GM12891 (cell line): Measurements from ENCODE around the gene PXMP4.

Source experiments
- DNase-seq: peaks from one replicate; pipeline ENCODE4 v3.0.0; 2011; ENCODE audit warnings: low spot score; ENCODE audit not compliant: insufficient read length
- FAIRE-seq: peaks from 2 replicates; lab custom pipeline; 2011; peaks lifted over from hg19 to GRCh38; lab: Jason Lieb, UNC
- PAX5 ChIP-seq: IDR thresholded peaks from 2 replicates; pipeline ENCODE4 v1.6.1; 2011; ENCODE audit warnings: low read length, moderate library complexity, mild to moderate bottlenecking; ENCODE audit not compliant: insufficient read depth, severe bottlenecking
- POLR2A ChIP-seq: IDR thresholded peaks from 2 replicates; pipeline ENCODE4 v1.6.1; 2011; ENCODE audit warnings: low read depth, low read length, control low read depth
- POLR2AphosphoS5 ChIP-seq: IDR thresholded peaks from 2 replicates; pipeline ENCODE4 v1.6.1; 2011; ENCODE audit warnings: low read depth, low read length, control low read depth
- POU2F2 ChIP-seq: IDR thresholded peaks from 2 replicates; pipeline ENCODE4 v1.6.1; 2011; ENCODE audit warnings: low read depth, mild to moderate bottlenecking, control low read depth, low read length, moderate library complexity
- SPI1 ChIP-seq: IDR thresholded peaks from 2 replicates; pipeline ENCODE4 v1.6.1; 2011; ENCODE audit warnings: low read depth, low read length, control low read depth
- TAF1 ChIP-seq: IDR thresholded peaks from 2 replicates; pipeline ENCODE4 v1.6.1; 2011; ENCODE audit warnings: low read depth, low read length, control low read depth

Gene PXMP4

DNA sequence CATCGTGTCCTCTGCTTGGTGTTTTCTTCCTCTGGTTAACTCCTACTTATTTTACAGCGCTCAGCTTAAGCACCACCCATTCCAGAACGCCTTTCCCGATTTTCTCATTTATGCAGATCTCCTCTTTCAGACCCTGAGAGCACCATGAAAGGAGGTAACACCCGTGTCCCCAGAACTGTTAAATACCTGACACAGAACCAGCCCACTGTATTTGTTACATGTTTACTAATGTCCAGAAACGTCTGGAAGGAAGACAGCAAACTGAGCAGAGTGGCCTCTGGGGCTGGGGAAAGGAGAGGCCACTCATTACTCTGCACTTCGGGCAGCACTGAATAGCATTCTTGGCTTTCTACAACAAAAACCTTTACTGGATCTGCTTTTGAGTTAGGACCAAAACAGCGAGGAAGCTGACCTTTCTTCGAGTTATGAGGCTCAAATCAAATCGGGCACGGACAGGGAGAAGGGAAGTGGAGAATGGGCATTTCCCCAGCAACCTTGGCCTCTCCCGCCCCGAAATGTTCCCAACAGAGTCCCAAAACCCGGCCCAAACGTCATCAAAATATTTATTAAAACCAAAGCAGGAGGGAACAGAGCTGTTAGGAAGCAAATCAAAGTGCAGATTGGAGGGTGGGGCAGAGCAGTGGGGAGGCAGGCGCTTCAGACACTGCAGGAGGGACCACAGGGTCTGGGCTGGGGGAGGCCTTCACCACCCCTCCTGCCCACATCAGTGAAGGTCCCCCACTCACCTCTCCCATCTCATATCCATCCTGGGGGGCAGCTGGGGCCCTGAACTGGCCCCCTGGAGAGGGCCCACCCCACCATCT, 44.8 kb downstream of the PXMP4 start:
- DNase-seq: no peak
- FAIRE-seq: no peak
- no peak for TF ChIP-seq SPI1

DNA sequence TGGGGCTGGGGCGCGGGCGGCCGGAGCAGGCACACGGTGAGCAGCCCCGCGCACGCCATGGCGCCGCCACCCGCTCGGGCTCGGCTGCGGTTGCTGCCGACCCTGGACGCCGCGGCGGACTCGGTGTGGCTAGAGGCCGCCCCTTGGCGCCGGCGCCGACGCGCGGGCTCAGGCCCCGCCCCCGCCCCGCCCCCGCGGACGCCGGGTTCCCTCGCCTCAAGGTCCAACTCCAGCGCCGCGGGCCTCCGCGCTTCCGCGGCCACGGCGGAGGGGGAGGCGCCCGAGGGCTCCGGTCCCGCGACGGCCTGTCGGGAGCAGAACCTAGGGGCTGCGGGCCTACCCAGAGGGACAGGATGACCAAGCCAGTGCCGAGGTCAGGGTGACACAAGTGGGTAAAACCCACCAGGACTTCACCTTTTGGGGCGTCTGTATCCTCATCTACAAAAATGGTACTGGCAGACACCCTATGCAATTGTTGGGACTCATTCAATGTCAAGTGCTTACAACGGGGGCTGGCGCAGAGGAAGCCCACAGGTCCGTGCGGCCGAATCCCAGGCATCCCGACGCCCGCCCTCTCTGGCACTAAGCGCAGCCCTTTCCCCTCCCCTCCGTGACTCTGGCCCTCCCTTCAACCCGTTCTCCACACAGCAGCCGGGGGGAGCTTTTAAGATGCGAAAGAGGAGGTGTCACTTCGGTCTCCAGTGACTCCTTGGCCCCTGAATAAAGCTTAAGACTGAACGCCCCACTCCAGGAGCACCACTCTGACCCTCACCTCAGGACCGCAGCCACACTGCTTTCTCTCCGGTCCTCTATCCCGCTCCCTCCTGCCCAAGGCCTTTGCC, 45.6 kb downstream of the PXMP4 start, which contains the start of gene NECAB3:
TSS of gene NECAB3 (minus strand) at position 135 of the 842 bp plus-strand sequence. CDS start at position 59, 76 bp downstream.
- TF ChIP-seq TAF1: no peak
- no peak for TF ChIP-seq POU2F2
- peak; percentile 61; the same call in 1 of the 2 replicates for TF ChIP-seq POLR2A
- no peak for TF ChIP-seq SPI1
- TF ChIP-seq PAX5: no peak
- peak; percentile 75 for TF ChIP-seq POLR2AphosphoS5
- DNase-seq (peak; percentile 92), FAIRE-seq (peak; percentile 54)

DNA sequence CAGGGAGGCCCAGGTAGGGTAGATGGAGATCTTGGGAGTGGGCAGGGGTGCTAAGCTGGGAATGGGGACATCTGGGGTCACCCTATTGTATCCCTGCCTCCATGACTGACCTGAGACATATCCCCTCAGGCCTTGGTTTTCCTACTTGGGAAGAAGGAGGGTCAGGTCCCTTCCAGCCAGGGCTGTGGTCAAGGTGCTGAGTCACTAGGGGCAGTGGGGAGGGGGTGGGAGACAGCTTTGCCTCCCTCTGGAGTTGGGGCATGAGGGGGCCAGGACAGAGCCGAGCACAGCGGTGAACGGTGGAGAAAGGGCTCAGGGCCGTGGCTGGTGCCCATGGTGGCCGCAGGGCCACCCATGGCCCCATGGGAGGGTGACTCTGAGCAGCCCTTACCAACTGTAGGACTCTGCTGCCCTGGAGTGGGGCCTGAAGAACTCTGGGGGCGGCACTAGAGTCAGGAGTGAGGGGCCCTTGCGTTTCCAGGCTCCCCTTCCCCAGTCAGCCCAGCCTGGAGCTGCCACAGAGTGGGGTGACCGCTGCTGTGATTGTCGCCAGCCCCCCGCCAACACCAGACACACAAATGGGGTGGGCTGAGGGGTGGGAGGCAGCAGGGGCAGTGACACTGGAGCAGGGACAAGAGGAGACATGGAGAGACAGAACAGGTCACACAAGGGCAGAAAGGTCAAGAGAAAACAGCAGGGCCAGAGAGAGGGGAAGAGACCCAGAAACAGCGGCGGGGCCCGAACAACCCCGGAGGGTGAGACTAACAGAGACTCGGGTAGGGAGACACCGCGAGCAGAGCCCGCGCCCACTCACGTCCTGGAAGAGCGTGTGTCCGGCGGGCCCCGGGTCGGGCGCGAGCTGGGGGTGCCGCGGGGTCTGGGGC, 46.5 kb downstream of the PXMP4 start:
- TF ChIP-seq PAX5 (no peak), TAF1 (no peak), POLR2AphosphoS5 (no peak)
- DNase-seq: peak; percentile 71
- no peak for FAIRE-seq

DNA sequence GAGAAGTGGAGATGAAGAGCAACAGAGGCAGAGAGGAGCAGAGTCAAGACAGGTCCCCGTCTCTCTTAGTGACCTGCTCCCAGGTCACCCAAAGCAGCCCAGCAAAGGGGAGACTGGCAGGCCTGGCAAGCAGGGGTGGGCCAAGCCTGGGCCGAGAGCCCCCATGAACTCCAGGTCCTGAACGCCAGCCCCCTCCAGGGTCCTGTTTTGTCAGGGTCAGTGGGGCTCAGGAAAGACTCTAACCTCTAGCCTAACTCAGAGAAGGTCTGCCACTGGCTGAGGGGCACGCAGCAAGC, 47.0 kb downstream of the PXMP4 start:
- TF ChIP-seq POLR2AphosphoS5 (no peak), SPI1 (no peak), POU2F2 (no peak), PAX5 (no peak), TAF1 (no peak), POLR2A (no peak)
- FAIRE-seq: no peak
- DNase-seq: no peak

DNA sequence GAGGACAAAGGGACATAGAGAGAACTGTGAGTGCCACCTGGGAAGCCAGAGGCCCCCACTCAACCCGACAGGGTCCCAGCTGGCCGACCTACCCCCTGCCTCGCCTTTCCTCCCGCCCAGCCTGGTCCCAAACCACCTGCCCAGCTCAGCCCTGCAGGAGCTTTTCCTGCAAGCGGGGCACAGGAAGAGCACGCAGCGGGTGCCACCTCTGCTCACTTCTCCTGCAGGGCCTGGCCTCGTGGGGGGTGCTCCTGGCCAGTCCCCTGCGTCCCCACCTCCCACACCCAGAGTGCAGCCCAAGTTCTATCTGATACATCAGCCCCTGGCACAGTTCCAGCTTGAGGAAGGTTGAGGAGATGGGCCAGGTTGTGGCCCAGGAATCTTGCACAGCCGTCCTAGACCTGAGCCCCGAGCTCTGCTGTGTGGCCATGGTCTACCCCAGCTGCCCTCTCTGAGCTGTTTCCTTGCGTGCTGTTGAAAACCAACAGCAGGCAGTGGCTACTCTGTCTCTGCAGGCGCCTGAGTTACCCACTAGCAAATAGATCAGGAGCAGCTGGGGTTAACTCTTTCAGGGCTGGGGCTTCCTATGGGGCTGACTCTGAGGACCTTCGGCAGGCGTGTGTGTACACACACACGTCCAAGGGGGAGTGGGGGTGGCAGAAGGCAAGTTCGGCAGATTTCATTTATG, 47.5 kb downstream of the PXMP4 start:
- FAIRE-seq (no peak), DNase-seq (no peak)
- TF ChIP-seq POLR2A: no peak
- no peak for TF ChIP-seq POLR2AphosphoS5
- no peak for TF ChIP-seq SPI1
- no peak for TF ChIP-seq PAX5
- no peak for TF ChIP-seq TAF1
- no peak for TF ChIP-seq POU2F2

DNA sequence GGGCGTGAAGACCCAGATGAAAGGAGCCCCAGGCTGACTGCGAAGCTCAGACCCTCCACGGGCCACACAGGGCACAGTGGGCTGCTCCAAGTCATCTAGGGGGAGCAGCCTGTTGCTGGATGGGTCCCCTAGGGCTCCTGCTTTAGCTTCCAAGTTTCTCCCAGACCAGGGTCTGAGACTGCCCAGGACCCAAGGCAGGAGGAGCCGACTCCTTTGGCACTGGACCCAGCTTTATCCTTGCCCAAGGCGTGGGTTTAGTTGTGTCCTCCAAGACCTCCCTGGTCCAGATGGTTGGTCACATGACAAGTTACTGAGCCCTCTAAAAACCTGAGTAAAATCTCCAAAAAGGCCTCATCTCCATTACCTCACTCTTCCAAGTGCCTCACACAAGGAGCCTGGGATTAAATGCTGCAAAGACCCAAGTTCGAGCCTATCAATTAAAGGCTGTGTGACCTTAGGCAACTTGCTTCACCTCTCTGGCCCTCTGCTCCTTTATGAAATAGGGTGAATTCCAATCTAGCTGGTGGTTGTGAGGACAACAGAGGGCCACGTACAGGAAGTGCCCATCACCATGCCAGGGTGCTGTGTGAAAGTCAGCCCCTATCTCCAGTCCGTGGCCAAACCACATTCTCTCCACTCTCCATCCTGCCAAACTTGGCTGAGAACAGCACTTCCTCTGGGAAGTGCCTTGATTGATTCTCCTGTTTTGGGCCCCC, 48.4 kb downstream of the PXMP4 start:
- no peak for DNase-seq
- no peak for FAIRE-seq
- TF ChIP-seq SPI1: no peak
- no peak for TF ChIP-seq POLR2AphosphoS5
- no peak for TF ChIP-seq PAX5
- no peak for TF ChIP-seq POU2F2
- no peak for TF ChIP-seq TAF1
- TF ChIP-seq POLR2A: no peak

DNA sequence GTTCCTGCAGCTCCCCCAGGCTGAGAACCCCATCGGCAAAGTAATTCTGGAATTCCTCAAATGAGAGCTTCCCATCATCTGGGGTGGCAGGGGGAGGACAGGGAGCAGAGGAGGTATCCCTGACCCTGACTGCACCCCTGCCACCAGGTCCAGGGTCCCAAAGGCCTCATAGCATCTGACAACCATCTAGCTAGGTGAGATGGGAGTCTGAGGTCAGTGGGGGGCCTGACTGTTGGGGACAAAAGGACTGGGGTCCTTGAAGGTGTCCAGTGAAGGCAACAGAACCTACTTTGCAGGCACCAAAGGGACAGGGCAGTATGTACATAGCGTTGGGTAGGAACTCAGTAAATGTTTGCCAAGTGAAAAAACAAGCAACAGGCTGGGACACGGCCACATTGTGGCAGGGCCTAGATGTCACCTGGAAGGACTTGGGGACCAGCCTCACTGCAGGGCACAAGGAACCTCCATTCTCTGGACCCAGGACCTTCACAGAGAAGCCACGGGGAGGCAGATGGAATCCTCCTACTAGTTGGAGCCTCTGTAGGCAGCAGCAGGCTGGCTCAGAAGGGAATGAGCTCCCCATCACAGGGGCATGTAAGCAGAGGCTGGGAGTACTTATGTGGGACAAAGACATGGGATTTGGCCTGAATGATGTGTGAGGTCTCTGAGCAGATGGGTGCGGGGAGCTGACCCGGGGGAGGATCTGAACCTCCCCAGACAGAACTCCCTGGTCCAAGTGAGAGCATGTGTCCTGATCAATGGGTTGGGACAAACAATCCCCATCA, 49.2 kb downstream of the PXMP4 start:
- TF ChIP-seq SPI1 (no peak), POLR2A (no peak), TAF1 (no peak), PAX5 (no peak), POLR2AphosphoS5 (no peak), POU2F2 (no peak)
- no peak for FAIRE-seq
- no peak for DNase-seq

DNA sequence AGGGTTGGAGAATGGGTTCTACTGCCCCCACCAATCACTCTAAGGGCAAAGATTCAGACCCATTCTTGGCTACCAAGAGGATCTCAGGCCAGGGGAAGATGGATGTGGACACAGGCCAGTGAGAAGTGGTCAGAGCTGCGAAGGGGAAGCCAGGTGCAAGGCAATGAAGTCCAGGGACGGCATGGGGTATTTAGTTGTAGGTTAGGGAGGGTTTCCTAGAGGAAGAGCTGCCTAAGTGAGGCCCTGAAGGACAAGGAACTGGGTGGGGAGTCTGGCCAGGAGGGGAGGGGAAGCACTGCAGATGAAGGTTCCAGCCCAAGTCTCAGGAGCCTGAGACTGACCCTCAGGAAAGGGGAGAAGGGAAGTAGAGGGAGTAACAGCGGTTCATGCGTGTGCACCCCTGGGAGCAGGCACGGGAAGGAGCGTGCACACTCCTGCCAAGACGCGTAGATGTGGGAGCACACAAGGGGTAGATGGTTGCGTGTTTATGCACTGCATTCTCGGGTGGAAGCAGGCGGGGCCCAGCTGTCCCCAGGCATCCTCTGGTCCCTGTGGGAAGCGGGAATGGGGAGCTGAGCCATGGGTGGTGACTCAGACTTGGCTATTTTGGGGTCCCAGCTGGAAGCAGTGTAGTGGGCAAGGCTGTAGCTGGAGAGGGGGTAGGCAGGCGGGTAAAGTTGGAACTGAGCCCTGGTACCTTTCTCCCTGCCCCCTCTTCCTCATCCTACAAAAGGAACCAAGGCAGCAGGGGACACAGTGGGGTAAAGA, 50.1 kb downstream of the PXMP4 start:
- TF ChIP-seq POU2F2 (no peak), SPI1 (no peak), POLR2AphosphoS5 (no peak), PAX5 (no peak), TAF1 (no peak), POLR2A (no peak)
- no peak for DNase-seq
- no peak for FAIRE-seq
